HEK293 (cell line): ENCODE data around the gene CSHL1.
"Not testable (repeated sequence)": the region's sequence is repeated elsewhere in the genome, so short reads cannot be mapped to it uniquely, and the experiment has no call there.

Experiments used
- CTCF ChIP-seq: fragments of 450-650 bp; formaldehyde crosslinking; IDR thresholded peaks from 2 replicates; pipeline ENCODE4 v1.5.1; 2016; ENCODE audit warnings: missing biosample characterization, missing genetic modification characterization
- ZNF18 ChIP-seq: fragments of 450-650 bp; formaldehyde crosslinking; IDR thresholded peaks from 2 replicates; pipeline ENCODE4 v1.5.1; 2016; ENCODE audit warnings: missing biosample characterization, missing genetic modification characterization
- ZNF664 ChIP-seq: fragments of 450-650 bp; formaldehyde crosslinking; IDR thresholded peaks from 2 replicates; pipeline ENCODE4 v1.5.1; 2016; ENCODE audit warnings: missing biosample characterization, missing genetic modification characterization
- ZNF785 ChIP-seq: fragments of 450-650 bp; formaldehyde crosslinking; IDR thresholded peaks from 2 replicates; pipeline ENCODE4 v1.5.1; 2016; ENCODE audit warnings: missing biosample characterization, missing genetic modification characterization

DNA sequence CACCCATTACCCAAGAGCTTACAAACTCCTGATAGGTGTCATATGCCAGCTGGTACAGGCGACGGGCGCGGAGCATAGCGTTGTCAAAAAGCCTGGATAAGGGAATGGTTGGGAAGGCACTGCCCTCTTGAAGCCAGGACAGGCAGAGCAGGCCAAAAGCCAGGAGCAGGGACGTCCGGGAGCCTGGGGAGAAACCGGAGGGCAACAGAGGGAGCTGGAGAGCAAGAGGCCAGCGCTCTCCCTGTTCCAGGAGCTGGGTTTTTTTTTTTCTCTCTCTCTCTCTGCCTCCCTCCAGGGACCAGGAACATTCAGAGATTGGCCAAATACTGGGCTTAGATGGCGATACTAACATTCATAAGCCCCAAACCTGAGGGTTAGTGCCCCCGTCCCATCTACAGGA lies 29.7 kb downstream of the CSHL1 start:
- TF ChIP-seq CTCF, ZNF18, ZNF785, ZNF664 (tag by site-specific recombination): not testable (repeated sequence)
